Dermis microvascular lymphatic vessel endothelial cell (primary cell): ENCODE data around the gene TEX13B. TPM values are rescaled to one million over a fixed set of nuclear protein-coding genes. Genes with fewer than 3 reads are reported as not detected.
A peak's percentile ranks its signal among the peaks of the same experiment; 100 is the strongest.

ENCODE experiments used
- DNase-seq, 2 donors: peaks; one replicate each; pipeline versions ENCODE4 v3.0.0 to v3.0.0-alpha.2; 2010; ENCODE audit warnings: low read depth in 2 of 2
- total RNA-seq: library from RNA; depleted of rRNA; stranded (reverse); fragments of >200 nt; gene quantifications from 2 replicates; pipeline ENCODE4 v1.2.1, GENCODE V29; 2014

TEX13B gene
- total RNA-seq, 1 donor from 2014 or later = not detected

- no peak for DNase-seq
Observed at GRCh38 chrX:107940095-107940494, 42.1 kb downstream of the TEX13B start.

GRCh38 chrX:107936434-107936730 is 45.8 kb downstream of the TEX13B start:
- no peak for DNase-seq

GRCh38 chrX:107935664-107936433 is 46.3 kb downstream of the TEX13B start:
- peak in 1 of 2 donors; percentile 17 for DNase-seq

- peak in 1 of 2 donors; percentile 47 for DNase-seq
Observed at GRCh38 chrX:107935200-107935599, 47.0 kb downstream of the TEX13B start.

- DNase-seq = no peak
Observed at GRCh38 chrX:107934262-107934661, 47.9 kb downstream of the TEX13B start.

Other genes with a start within 250 kb of the TEX13B start
- 15.0 and 22.8 TPM in 2 replicates for gene TSC22D3, start 206.6 kb downstream of the TEX13B start, total RNA-seq
- not detected in 2 replicates for gene NCBP2L, start 204.6 kb downstream of the TEX13B start, total RNA-seq
- gene MID2, start 156.5 kb downstream of the TEX13B start, total RNA-seq = 38.1 and 62.7 TPM in 2 replicates
- 0.13 TPM in 2 replicates for gene VSIG1, start 62.7 kb upstream of the TEX13B start, total RNA-seq
- 59.7 and 65.0 TPM in 2 replicates for gene PSMD10, start 109.2 kb upstream of the TEX13B start, total RNA-seq
- 11.1 and 13.2 TPM in 2 replicates for gene ATG4A, start 109.4 kb upstream of the TEX13B start, total RNA-seq